HEK293 (cell line): ENCODE data around the gene CYP1A1.
A peak's percentile ranks its signal among the peaks of the same experiment; 100 is the strongest.

Source experiments
- GLI4 ChIP-seq: fragments of 450-650 bp; formaldehyde crosslinking; IDR thresholded peaks from 2 replicates; pipeline ENCODE4 v1.5.1; 2016; ENCODE audit warnings: missing biosample characterization, missing genetic modification characterization
- GLIS2 ChIP-seq: fragments of 450-650 bp; formaldehyde crosslinking; IDR thresholded peaks from 2 replicates; pipeline ENCODE4 v1.5.1; 2016; ENCODE audit warnings: missing biosample characterization, missing genetic modification characterization
- HOXA7 ChIP-seq: sonication (generic); formaldehyde crosslinking; IDR thresholded peaks from 2 replicates; pipeline ENCODE4 v1.8.1; 2022; ENCODE audit warnings: missing genetic modification reagents, borderline replicate concordance
- PRDM2 ChIP-seq: fragments of 450-650 bp; formaldehyde crosslinking; IDR thresholded peaks from 2 replicates; pipeline ENCODE4 v1.5.1; 2016; ENCODE audit warnings: missing biosample characterization, missing genetic modification characterization, borderline replicate concordance
- SETDB1 ChIP-seq: IDR thresholded peaks from one replicate; pipeline ENCODE4 v1.6.1; 2017; ENCODE audit warnings: mild to moderate bottlenecking, low read length, moderate library complexity, mixed read lengths; ENCODE audit not compliant: insufficient read length
- SP7 ChIP-seq: fragments of 450-650 bp; formaldehyde crosslinking; IDR thresholded peaks from 2 replicates; pipeline ENCODE4 v1.5.1; 2016; ENCODE audit warnings: missing biosample characterization, missing genetic modification characterization
- WT1 ChIP-seq: fragments of 450-650 bp; formaldehyde crosslinking; IDR thresholded peaks from 2 replicates; pipeline ENCODE4 v1.5.1; 2016; ENCODE audit warnings: missing biosample characterization, missing genetic modification characterization
- ZFP69B ChIP-seq: fragments of 450-650 bp; formaldehyde crosslinking; IDR thresholded peaks from 2 replicates; pipeline ENCODE4 v1.5.1; 2016; ENCODE audit warnings: missing biosample characterization, missing genetic modification characterization
- ZNF155 ChIP-seq: fragments of 450-650 bp; formaldehyde crosslinking; IDR thresholded peaks from 2 replicates; pipeline ENCODE4 v1.5.1; 2016; ENCODE audit warnings: missing biosample characterization, missing genetic modification characterization
- ZNF175 ChIP-seq: fragments of 450-650 bp; formaldehyde crosslinking; IDR thresholded peaks from 2 replicates; pipeline ENCODE4 v1.5.1; 2016; ENCODE audit warnings: missing biosample characterization, missing genetic modification characterization
- ZNF23 ChIP-seq: fragments of 450-650 bp; formaldehyde crosslinking; IDR thresholded peaks from 2 replicates; pipeline ENCODE4 v1.5.1; 2016; ENCODE audit warnings: missing biosample characterization, missing genetic modification characterization, borderline replicate concordance
- ZNF248 ChIP-seq: fragments of 450-650 bp; formaldehyde crosslinking; IDR thresholded peaks from 2 replicates; pipeline ENCODE4 v1.5.1; 2017; ENCODE audit warnings: missing biosample characterization, missing genetic modification characterization
- ZNF26 ChIP-seq: fragments of 450-650 bp; formaldehyde crosslinking; IDR thresholded peaks from 2 replicates; pipeline ENCODE4 v1.5.1; 2016; ENCODE audit warnings: missing biosample characterization, missing genetic modification characterization
- ZNF324 ChIP-seq: fragments of 450-650 bp; formaldehyde crosslinking; IDR thresholded peaks from 2 replicates; pipeline ENCODE4 v1.5.1; 2016; ENCODE audit warnings: missing biosample characterization, missing genetic modification characterization
- ZNF335 ChIP-seq: fragments of 450-650 bp; formaldehyde crosslinking; conservative IDR thresholded peaks from 2 replicates; pipeline ENCODE4 v1.5.1; 2016; ENCODE audit warnings: missing biosample characterization, missing genetic modification characterization
- ZNF549 ChIP-seq: fragments of 450-650 bp; IDR thresholded peaks from 2 replicates; pipeline ENCODE4 v1.5.1; 2018; ENCODE audit warnings: missing biosample characterization, missing genetic modification characterization, mild to moderate bottlenecking, inconsistent platforms, moderate library complexity
- ZNF621 ChIP-seq: fragments of 450-650 bp; formaldehyde crosslinking; IDR thresholded peaks from 2 replicates; pipeline ENCODE4 v1.5.1; 2017; ENCODE audit warnings: missing biosample characterization, missing genetic modification characterization
- ZNF654 ChIP-seq: fragments of 450-650 bp; formaldehyde crosslinking; IDR thresholded peaks from 2 replicates; pipeline ENCODE4 v1.5.1; 2016; ENCODE audit warnings: low read depth, missing biosample characterization, missing genetic modification characterization
- ZNF692 ChIP-seq: fragments of 450-650 bp; formaldehyde crosslinking; IDR thresholded peaks from 2 replicates; pipeline ENCODE4 v1.5.1; 2016; ENCODE audit warnings: missing biosample characterization, missing genetic modification characterization
- ZXDB ChIP-seq: fragments of 450-650 bp; formaldehyde crosslinking; IDR thresholded peaks from 2 replicates; pipeline ENCODE4 v1.5.1; 2016; ENCODE audit warnings: missing biosample characterization, missing genetic modification characterization
- TF ChIP-seq, protein P1 (sequence below): fragments of 450-650 bp; formaldehyde crosslinking; conservative IDR thresholded peaks from 2 replicates; pipeline ENCODE4 v1.5.1; 2016; ENCODE audit warnings: low read depth, missing biosample characterization, missing genetic modification characterization
- TF ChIP-seq, protein P2 (sequence below): IDR thresholded peaks from 2 replicates; pipeline ENCODE4 v1.6.1; 2011; ENCODE audit warnings: mild to moderate bottlenecking, low read depth, low read length, borderline replicate concordance
- TF ChIP-seq, protein P3 (sequence below): fragments of 450-650 bp; formaldehyde crosslinking; IDR thresholded peaks from 2 replicates; pipeline ENCODE4 v1.5.1; 2016; ENCODE audit warnings: missing biosample characterization, missing genetic modification characterization

Gene CYP1A1

DNA sequence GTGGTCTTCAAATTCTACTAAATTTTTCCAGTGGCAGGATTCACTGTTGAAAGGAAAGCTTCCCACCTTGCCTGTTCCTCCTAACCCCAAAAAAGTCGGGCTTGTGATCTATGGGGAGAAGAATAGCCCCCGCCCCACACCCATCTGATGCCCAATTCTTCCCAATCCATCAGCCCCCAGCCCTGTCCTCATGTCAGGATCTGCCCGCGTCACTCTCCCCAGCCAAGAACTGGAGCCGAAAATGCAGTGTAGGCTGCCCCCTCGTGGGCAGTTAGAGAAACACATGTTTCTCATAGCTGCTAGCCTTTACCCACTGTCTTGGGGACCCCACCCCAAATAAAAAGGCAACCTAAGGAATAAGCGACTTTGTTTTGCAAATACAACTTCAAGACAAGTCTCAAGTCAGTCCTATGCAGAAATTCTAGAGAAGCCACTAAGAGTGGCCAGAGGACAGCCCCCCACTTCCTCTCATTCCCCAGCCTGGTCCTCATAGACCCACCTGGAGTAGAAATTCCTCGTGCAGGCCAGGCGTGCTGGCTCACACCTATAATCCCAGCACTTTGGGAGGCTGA, 43.5 kb upstream of the CYP1A1 start (continued):
- TF ChIP-seq PRDM2 (tag by site-specific recombination) (no peak), SP7 (tag by site-specific recombination) (0 out of 2 replicates have a peak, but pooled peaks have one; percentile 27), SETDB1 (no peak), ZNF175 (tag by site-specific recombination) (no peak), ZFP69B (0 out of 2 replicates have a peak, but pooled peaks have one; percentile 13), ZNF654 (tag by site-specific recombination) (peak; percentile 89), GLI4 (tag by site-specific recombination) (no peak), ZXDB (tag by site-specific recombination) (peak; percentile 30; the same call in 1 of the 2 replicates), GLIS2 (tag by site-specific recombination) (peak; percentile 36; the same call in 1 of the 2 replicates), ZNF324 (tag by site-specific recombination) (no peak), ZNF549 (tag by site-specific recombination) (no peak), ZNF26 (no peak), ZNF23 (tag by site-specific recombination) (no peak), WT1 (tag by site-specific recombination) (no peak), ZNF621 (tag by site-specific recombination) (no peak), ZNF335 (tag by site-specific recombination) (peak; percentile 74), ZNF692 (tag by site-specific recombination) (peak; percentile 43; the same call in 1 of the 2 replicates), ZNF248 (tag by site-specific recombination) (no peak), HOXA7 (no peak), ZNF155 (tag by site-specific recombination) (no peak)
- TF ChIP-seq, protein P1, sequence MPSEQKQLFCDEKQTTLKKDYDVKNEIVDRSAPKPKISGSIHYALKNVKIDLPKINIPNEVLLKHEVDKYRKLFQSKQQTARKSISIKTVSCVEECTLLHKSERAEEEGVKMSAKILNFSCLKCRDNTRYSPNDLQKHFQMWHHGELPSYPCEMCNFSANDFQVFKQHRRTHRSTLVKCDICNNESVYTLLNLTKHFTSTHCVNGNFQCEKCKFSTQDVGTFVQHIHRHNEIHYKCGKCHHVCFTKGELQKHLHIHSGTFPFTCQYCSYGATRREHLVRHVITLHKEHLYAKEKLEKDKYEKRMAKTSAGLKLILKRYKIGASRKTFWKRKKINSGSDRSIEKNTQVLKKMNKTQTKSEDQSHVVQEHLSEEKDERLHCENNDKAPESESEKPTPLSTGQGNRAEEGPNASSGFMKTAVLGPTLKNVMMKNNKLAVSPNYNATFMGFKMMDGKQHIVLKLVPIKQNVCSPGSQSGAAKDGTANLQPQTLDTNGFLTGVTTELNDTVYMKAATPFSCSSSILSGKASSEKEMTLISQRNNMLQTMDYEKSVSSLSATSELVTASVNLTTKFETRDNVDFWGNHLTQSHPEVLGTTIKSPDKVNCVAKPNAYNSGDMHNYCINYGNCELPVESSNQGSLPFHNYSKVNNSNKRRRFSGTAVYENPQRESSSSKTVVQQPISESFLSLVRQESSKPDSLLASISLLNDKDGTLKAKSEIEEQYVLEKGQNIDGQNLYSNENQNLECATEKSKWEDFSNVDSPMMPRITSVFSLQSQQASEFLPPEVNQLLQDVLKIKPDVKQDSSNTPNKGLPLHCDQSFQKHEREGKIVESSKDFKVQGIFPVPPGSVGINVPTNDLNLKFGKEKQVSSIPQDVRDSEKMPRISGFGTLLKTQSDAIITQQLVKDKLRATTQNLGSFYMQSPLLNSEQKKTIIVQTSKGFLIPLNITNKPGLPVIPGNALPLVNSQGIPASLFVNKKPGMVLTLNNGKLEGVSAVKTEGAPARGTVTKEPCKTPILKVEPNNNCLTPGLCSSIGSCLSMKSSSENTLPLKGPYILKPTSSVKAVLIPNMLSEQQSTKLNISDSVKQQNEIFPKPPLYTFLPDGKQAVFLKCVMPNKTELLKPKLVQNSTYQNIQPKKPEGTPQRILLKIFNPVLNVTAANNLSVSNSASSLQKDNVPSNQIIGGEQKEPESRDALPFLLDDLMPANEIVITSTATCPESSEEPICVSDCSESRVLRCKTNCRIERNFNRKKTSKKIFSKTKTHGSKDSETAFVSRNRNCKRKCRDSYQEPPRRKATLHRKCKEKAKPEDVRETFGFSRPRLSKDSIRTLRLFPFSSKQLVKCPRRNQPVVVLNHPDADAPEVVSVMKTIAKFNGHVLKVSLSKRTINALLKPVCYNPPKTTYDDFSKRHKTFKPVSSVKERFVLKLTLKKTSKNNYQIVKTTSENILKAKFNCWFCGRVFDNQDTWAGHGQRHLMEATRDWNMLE (tag by site-specific recombination): 0 out of 2 replicates have a peak, but pooled peaks have one; percentile 34
- TF ChIP-seq, protein P2, sequence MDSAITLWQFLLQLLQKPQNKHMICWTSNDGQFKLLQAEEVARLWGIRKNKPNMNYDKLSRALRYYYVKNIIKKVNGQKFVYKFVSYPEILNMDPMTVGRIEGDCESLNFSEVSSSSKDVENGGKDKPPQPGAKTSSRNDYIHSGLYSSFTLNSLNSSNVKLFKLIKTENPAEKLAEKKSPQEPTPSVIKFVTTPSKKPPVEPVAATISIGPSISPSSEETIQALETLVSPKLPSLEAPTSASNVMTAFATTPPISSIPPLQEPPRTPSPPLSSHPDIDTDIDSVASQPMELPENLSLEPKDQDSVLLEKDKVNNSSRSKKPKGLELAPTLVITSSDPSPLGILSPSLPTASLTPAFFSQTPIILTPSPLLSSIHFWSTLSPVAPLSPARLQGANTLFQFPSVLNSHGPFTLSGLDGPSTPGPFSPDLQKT: no peak
- TF ChIP-seq, protein P3, sequence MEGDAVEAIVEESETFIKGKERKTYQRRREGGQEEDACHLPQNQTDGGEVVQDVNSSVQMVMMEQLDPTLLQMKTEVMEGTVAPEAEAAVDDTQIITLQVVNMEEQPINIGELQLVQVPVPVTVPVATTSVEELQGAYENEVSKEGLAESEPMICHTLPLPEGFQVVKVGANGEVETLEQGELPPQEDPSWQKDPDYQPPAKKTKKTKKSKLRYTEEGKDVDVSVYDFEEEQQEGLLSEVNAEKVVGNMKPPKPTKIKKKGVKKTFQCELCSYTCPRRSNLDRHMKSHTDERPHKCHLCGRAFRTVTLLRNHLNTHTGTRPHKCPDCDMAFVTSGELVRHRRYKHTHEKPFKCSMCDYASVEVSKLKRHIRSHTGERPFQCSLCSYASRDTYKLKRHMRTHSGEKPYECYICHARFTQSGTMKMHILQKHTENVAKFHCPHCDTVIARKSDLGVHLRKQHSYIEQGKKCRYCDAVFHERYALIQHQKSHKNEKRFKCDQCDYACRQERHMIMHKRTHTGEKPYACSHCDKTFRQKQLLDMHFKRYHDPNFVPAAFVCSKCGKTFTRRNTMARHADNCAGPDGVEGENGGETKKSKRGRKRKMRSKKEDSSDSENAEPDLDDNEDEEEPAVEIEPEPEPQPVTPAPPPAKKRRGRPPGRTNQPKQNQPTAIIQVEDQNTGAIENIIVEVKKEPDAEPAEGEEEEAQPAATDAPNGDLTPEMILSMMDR (tag by site-specific recombination): peak; percentile 89
